Activated T-helper 1 cell treated with anti-CD3 and anti-CD28 coated beads, Interleukin-12 subunit alpha, Interleukin-12 subunit beta, Interleukin-2, Interleukin-4 antibody, amounts not matched to agents 30 ng/mL and 10 ng/mL and 1 ng/mL, durations not matched to agents 14 hours and 24 hours and 36 hours (primary cell): ENCODE results near the gene TTBK2. TPM values are rescaled to one million over a fixed set of nuclear protein-coding genes. Genes with fewer than 3 reads are reported as not detected.

Experiments used
- DNase-seq: peaks from one replicate; pipeline ENCODE4 v3.0.0; 2021; ENCODE audit warnings: low spot score
- H3K27ac Mint-ChIP-seq: one replicate; pipeline ENCODE4 v1.8.0; 2021; ENCODE audit warnings: mild to moderate bottlenecking, mixed read lengths
- H3K27me3 Mint-ChIP-seq: one replicate; pipeline ENCODE4 v1.8.0; 2022; ENCODE audit warnings: mild to moderate bottlenecking, moderate library complexity, mixed read lengths; ENCODE audit not compliant: insufficient read depth
- H3K36me3 Mint-ChIP-seq: one replicate; pipeline ENCODE4 v1.8.0; 2021; ENCODE audit warnings: low read depth, mixed read lengths
- H3K4me1 Mint-ChIP-seq: one replicate; pipeline ENCODE4 v1.8.0; 2021; ENCODE audit warnings: low read depth, mixed read lengths
- H3K4me3 Mint-ChIP-seq: one replicate; pipeline ENCODE4 v1.8.0; 2021; ENCODE audit warnings: mild to moderate bottlenecking, moderate library complexity, mixed read lengths
- H3K9me3 Mint-ChIP-seq: one replicate; pipeline ENCODE4 v1.8.0; 2021; ENCODE audit warnings: mixed read lengths
- intact Hi-C: fragments of 100-400 bp; cut with micrococcal nuclease; formaldehyde crosslinking; loops from one replicate; pipeline ENCODE4 v1.15.1; 2024
- total RNA-seq: library from RNA; stranded (reverse); gene quantifications from 2 replicates; pipeline ENCODE4 v1.2.3, GENCODE V29; 2022

The TTBK2 gene
- total RNA-seq, 1 donor from 2014 or later, result 11.4 TPM

DNA sequence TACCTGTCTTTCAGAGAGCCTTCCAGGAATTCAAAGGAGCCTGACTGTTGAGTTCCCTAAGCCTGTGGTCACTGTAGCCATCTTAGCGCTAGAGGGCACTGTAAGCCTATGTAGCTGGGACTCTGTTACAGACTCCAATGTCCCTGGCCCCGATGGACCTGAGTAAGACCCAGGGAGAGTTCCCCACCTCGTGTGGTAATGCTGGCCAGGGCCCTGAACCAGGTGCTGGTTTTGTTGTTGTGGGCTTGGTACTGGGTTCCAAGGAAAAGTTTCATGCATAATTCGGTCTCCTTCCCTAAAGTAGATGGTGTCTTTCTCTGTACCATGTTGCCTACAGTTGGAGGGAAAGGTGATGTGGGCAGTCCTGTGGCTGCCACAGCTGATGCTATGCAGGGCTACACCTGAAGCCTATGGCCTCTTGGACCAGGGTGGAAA is 216.1 kb downstream of the TTBK2 start:
- Mint-ChIP-seq H3K27me3 (no peaks in the 10 kb centered on the region), H3K36me3 (no peaks in the 10 kb centered on the region)
- intact Hi-C loops, result loop anchor here (1.0 to 10.0 kb wide), 3 partner anchors 222 to 580 kb away; no protein-coding TSS in a partner anchor

DNA sequence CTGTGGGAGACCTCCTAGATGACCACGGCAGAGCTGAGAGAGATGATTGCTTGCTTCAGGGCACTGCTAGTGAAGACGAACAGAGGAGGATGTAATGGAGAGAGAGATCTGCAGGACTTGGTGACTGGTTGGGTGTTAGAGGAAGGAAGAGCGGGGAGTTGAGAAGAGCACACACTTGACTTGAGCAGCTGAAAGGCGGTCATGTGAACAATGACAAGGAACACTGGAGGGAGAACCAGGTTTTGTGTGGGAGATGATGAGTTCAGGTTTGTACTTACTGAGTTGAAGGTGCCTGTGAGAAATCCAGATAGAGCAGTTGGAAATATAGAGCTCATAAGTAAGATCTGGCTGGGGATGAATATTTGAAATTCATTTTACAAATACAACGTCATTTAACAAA is 224.0 kb downstream of the TTBK2 start:
- H3K9me3 Mint-ChIP-seq, result no peaks in the 10 kb centered on the region
- peaks cover 6% of the 10 kb centered on the region for H3K36me3 Mint-ChIP-seq
- no peaks in the 10 kb centered on the region for H3K27me3 Mint-ChIP-seq
- DNase-seq, result no peak
- no peak overlapping the region for H3K27ac Mint-ChIP-seq
- intact Hi-C loops, result no loop called here
- H3K4me1 Mint-ChIP-seq, result peaks cover under 1% of the 10 kb centered on the region
- no peak overlapping the region for H3K4me3 Mint-ChIP-seq

More for the DNA sequence above, 216.1 kb downstream of the TTBK2 start:
- H3K9me3 Mint-ChIP-seq, result no peaks in the 10 kb centered on the region
- no peak overlapping the region for H3K27ac Mint-ChIP-seq
- peaks cover 6% of the 10 kb centered on the region for H3K4me1 Mint-ChIP-seq
- DNase-seq, result peak; percentile 45
- H3K4me3 Mint-ChIP-seq, result no peak overlapping the region

DNA sequence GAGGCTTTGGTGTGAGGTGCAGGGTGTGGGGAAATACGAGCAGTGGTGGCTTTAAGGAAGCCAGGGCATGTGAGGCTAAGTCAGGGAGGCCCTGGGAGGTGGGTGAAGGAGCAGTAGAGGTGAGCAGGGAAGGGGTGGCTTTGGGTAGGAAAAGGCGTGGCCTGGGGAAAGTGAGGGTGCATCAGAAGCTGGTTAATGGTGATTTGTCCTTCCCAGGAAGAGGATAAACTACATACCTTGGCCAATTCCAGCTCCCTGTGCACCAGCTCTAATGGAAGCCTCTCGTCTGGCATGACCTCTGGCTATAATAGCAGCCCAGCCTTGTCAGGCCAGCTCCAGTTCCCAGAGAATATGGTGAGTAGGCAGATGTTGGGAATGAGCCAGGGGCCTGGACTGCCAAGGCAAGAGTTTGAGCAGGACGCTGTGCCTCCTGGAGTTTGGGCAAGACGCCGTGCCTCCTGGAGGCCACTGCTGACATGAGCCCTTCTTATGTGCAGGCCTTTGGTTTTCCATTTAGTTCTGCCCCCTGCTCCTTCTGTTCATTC is 225.0 kb downstream of the TTBK2 start:
- DNase-seq, result no peak
- H3K9me3 Mint-ChIP-seq, result no peaks in the 10 kb centered on the region
- peaks cover 9% of the 10 kb centered on the region for H3K4me1 Mint-ChIP-seq
- H3K36me3 Mint-ChIP-seq, result peaks cover 6% of the 10 kb centered on the region
- intact Hi-C loops, result no loop called here
- H3K27me3 Mint-ChIP-seq, result no peaks in the 10 kb centered on the region
- H3K4me3 Mint-ChIP-seq, result no peak overlapping the region
- peak overlapping the region; percentile 8 for H3K27ac Mint-ChIP-seq

GRCh38 chr15:42694398-42694797 is 226.2 kb downstream of the TTBK2 start:
- Mint-ChIP-seq H3K36me3 (peaks cover 6% of the 10 kb centered on the region), H3K4me1 (peaks cover 9% of the 10 kb centered on the region), H3K4me3 (no peak overlapping the region), H3K27me3 (no peaks in the 10 kb centered on the region), H3K9me3 (no peaks in the 10 kb centered on the region), H3K27ac (no peak overlapping the region)
- no peak for DNase-seq
- intact Hi-C loops, result no loop called here

- no peak overlapping the region for H3K27ac Mint-ChIP-seq
- peaks cover 9% of the 10 kb centered on the region for H3K4me1 Mint-ChIP-seq
- H3K4me3 Mint-ChIP-seq, result no peak overlapping the region
- H3K9me3 Mint-ChIP-seq, result no peaks in the 10 kb centered on the region
- intact Hi-C loops, result no loop called here
- peaks cover 5% of the 10 kb centered on the region for H3K36me3 Mint-ChIP-seq
- H3K27me3 Mint-ChIP-seq, result no peaks in the 10 kb centered on the region
- DNase-seq, result no peak
Observed at GRCh38 chr15:42693942-42694341, 226.6 kb downstream of the TTBK2 start.

- Mint-ChIP-seq H3K4me3 (no peak overlapping the region), H3K4me1 (peaks cover 9% of the 10 kb centered on the region), H3K9me3 (no peaks in the 10 kb centered on the region), H3K27me3 (no peaks in the 10 kb centered on the region), H3K36me3 (peaks cover 5% of the 10 kb centered on the region), H3K27ac (no peak overlapping the region)
- DNase-seq, result no peak
- intact Hi-C loops, result no loop called here
Observed at GRCh38 chr15:42693496-42693895, 227.1 kb downstream of the TTBK2 start.

DNA sequence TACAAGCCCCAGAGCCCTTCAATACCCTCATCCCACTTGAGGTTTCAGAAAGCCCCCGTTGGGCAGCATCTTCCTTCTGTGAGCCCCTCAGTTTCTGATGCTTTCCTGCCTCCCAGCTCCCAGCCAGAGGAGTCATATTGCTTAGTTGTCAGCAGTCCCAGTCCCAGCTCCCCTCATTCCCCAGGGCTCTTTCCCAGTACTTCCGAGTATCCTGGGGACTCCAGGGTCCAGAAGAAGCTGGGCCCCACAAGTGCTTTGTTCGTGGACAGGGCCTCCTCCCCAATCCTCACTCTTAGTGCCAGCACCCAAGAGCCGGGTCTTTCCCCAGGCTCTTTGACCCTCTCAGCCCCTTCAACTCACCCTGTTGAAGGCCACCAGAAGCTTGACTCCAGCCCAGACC is 227.6 kb downstream of the TTBK2 start:
- Mint-ChIP-seq H3K27ac (no peak overlapping the region), H3K36me3 (peaks cover 5% of the 10 kb centered on the region), H3K4me3 (no peak overlapping the region), H3K9me3 (no peaks in the 10 kb centered on the region), H3K27me3 (no peaks in the 10 kb centered on the region), H3K4me1 (peaks cover 9% of the 10 kb centered on the region)
- intact Hi-C loops, result no loop called here
- no peak for DNase-seq

DNA sequence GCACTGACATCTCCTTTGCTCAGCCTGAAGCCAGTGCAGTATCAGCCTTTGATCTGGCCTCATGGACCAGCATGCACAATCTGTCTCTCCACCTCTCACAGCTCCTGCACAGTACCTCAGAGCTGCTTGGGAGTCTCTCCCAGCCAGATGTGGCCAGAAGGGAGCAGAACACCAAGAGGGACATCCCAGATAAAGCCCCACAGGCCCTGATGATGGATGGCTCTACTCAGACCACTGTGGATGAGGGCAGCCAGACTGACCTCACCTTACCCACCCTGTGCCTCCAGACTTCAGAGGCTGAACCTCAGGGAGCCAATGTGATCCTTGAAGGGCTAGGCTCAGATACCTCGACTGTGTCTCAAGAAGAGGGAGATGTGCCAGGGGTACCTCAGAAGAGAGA is 228.0 kb downstream of the TTBK2 start:
- Mint-ChIP-seq H3K36me3 (peaks cover 5% of the 10 kb centered on the region), H3K4me1 (peaks cover 9% of the 10 kb centered on the region), H3K4me3 (no peak overlapping the region), H3K27me3 (no peaks in the 10 kb centered on the region), H3K9me3 (no peaks in the 10 kb centered on the region), H3K27ac (no peak overlapping the region)
- intact Hi-C loops, result no loop called here
- DNase-seq, result no peak

DNA sequence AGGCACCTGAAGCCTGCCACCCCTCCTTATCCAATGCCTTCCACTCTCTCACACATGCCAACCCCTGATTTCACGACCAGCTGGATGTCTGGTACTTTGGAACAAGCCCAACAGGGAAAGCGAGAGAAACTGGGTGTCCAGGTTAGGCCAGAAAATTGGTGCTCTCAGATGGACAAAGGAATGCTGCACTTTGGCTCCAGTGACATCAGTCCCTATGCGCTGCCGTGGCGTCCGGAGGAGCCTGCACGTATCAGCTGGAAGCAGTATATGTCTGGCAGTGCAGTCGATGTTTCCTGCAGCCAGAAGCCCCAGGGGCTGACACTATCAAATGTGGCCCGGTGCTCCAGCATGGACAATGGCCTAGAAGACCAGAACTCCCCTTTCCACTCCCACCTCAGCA is 228.8 kb downstream of the TTBK2 start:
- H3K9me3 Mint-ChIP-seq, result no peaks in the 10 kb centered on the region
- intact Hi-C loops, result no loop called here
- no peaks in the 10 kb centered on the region for H3K27me3 Mint-ChIP-seq
- H3K4me3 Mint-ChIP-seq, result no peak overlapping the region
- H3K27ac Mint-ChIP-seq, result no peak overlapping the region
- H3K4me1 Mint-ChIP-seq, result peaks cover 9% of the 10 kb centered on the region
- H3K36me3 Mint-ChIP-seq, result peaks cover 7% of the 10 kb centered on the region
- DNase-seq, result no peak

- peaks cover 3% of the 10 kb centered on the region for H3K36me3 Mint-ChIP-seq
- H3K9me3 Mint-ChIP-seq, result no peaks in the 10 kb centered on the region
- peaks cover 9% of the 10 kb centered on the region for H3K4me1 Mint-ChIP-seq
- H3K27me3 Mint-ChIP-seq, result no peaks in the 10 kb centered on the region
- DNase-seq, result no peak
- no peak overlapping the region for H3K27ac Mint-ChIP-seq
- no peak overlapping the region for H3K4me3 Mint-ChIP-seq
- intact Hi-C loops, result no loop called here
Observed at GRCh38 chr15:42691308-42691707, 229.3 kb downstream of the TTBK2 start.

Other genes with a start within 250 kb of the TTBK2 start
- gene CDAN1, start 183.7 kb downstream of the TTBK2 start, total RNA-seq, result 24.0 and 26.7 TPM in 2 replicates
- 29.1 and 35.3 TPM in 2 replicates for gene UBR1, start 185.3 kb upstream of the TTBK2 start, total RNA-seq
- gene TMEM62, start 212.8 kb upstream of the TTBK2 start, total RNA-seq, result 16.4 and 18.6 TPM in 2 replicates